GM23248 (cell line): ENCODE measurements around the gene FOXP2.

Source experiments
- EZH2 ChIP-seq: fragments of 200-600 bp; sonication (generic); IDR thresholded peaks from 2 replicates; pipeline ENCODE4 v1.6.1; 2018; ENCODE audit warnings: antibody characterized with exemption, mild to moderate bottlenecking; ENCODE audit not compliant: insufficient read depth, poor library complexity, severe bottlenecking
- EZH2phosphoT487 ChIP-seq: fragments of 200-600 bp; sonication (generic); IDR thresholded peaks from 2 replicates; pipeline ENCODE4 v1.6.1; 2018; ENCODE audit warnings: antibody characterized with exemption, moderate library complexity, mild to moderate bottlenecking, low read depth; ENCODE audit not compliant: insufficient read depth

DNA sequence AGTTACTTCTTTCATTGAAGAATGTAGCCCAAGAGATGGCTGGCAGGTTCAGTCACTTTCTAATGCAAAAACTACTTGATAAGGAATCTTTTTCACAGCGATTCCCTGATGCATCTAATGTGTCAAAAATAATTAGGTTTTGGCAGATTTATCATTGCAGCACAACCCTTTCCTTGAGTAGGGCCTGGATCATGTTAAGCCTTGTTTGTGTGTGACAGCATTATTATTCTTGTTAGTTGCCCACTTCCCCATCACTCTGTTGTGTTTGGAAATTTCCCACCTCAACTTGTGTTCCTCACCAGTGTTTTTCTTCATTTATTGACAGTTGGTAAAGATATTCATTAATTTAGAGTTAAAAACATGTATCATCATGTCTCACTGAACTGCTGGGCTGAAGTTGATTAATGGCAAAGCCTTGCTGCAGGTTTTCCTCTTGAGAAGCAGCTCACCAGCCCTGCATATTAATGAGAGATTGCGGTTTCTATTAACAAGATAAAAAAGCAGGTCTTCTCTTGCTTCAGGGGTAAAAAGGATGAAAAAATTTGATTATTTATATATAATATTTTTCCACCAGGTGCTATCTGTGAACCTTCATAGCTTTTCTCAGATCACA lies 273.9 kb downstream of the FOXP2 start:
- TF ChIP-seq EZH2 (no peak), EZH2phosphoT487 (no peak)
